ACC112 (cell line): ENCODE results near the gene SLC35D3.
"Not testable (repeated sequence)": the region's sequence is repeated elsewhere in the genome, so short reads cannot be mapped to it uniquely, and the experiment has no call there.

Experiments used
- H2AFZ ChIP-seq: fragments of 200-600 bp; sonication (generic); one replicate; pipeline ENCODE4 v1.6.0; 2017; ENCODE audit warnings: antibody characterized with exemption, low read length; ENCODE audit not compliant: unreplicated experiment
- H3K27ac ChIP-seq: fragments of 200-600 bp; sonication (generic); 2 replicates; pipeline ENCODE4 v1.5.1; 2014; ENCODE audit warnings: low read depth, mild to moderate bottlenecking, antibody characterized with exemption, low read length, moderate library complexity
- H3K27me3 ChIP-seq: fragments of 200-600 bp; sonication (generic); 2 replicates; pipeline ENCODE4 v1.6.1; 2014; ENCODE audit warnings: mild to moderate bottlenecking, antibody characterized with exemption, low read length, moderate library complexity, mixed read lengths; ENCODE audit not compliant: insufficient read depth
- H3K36me3 ChIP-seq: fragments of 200-600 bp; sonication (generic); 2 replicates; pipeline ENCODE4 v1.6.1; 2016; ENCODE audit warnings: mild to moderate bottlenecking, antibody characterized with exemption, low read length, moderate library complexity, mixed read lengths; ENCODE audit not compliant: insufficient read depth
- H3K4me1 ChIP-seq: fragments of 200-600 bp; sonication (generic); one replicate; pipeline ENCODE4 v1.6.1; 2016; ENCODE audit warnings: low read length, mixed read lengths; ENCODE audit not compliant: insufficient read depth, unreplicated experiment, control insufficient read depth
- H3K4me3 ChIP-seq: fragments of 200-600 bp; sonication (generic); 2 replicates; pipeline ENCODE4 v1.5.1; 2014; ENCODE audit warnings: mild to moderate bottlenecking, low read depth, low read length
- H3K79me2 ChIP-seq: fragments of 200-600 bp; sonication (generic); one replicate; pipeline ENCODE4 v1.6.0; 2016; ENCODE audit warnings: low read length; ENCODE audit not compliant: control insufficient read depth, unreplicated experiment, insufficient read depth

The SLC35D3 gene

GRCh38 chr6:136963259-136963658, 41.2 kb downstream of the SLC35D3 start:
- no peaks in the 10 kb centered on the region for H3K4me1 ChIP-seq
- H3K27me3 ChIP-seq = peaks cover 19% of the 10 kb centered on the region; the same call in 1 of the 2 replicates
- H3K4me3 ChIP-seq = no peak overlapping the region
- H3K27ac ChIP-seq = no peak overlapping the region
- no peaks in the 10 kb centered on the region for H3K36me3 ChIP-seq
- H2AFZ ChIP-seq = no peak overlapping the region
- no peaks in the 10 kb centered on the region for H3K79me2 ChIP-seq

DNA sequence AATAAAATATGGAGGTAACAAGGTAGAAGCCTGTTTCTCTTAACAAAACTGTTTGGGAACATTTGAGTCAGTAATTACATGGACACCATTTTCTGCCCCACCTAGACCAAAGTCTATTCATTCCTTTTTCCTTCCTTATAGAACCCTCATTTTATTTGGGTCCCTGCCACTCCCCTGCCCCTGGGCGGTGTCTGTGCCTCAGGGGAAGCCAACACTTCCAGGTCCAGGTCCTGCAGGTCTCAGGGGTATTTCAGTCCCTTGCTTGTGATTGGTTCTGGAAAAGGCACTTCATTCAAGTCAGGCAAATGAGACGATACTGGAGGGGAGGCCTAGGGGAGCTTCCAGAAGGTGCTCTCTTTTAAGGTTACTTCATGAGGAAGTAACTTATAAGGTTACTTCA, 42.3 kb downstream of the SLC35D3 start:
- Histone ChIP-seq H3K79me2 (no peaks in the 10 kb centered on the region), H3K4me1 (no peaks in the 10 kb centered on the region), H3K27ac (no peak overlapping the region), H3K4me3 (no peak overlapping the region), H2AFZ (no peak overlapping the region), H3K36me3 (no peaks in the 10 kb centered on the region), H3K27me3 (peaks cover 16% of the 10 kb centered on the region; the same call in 1 of the 2 replicates)

DNA sequence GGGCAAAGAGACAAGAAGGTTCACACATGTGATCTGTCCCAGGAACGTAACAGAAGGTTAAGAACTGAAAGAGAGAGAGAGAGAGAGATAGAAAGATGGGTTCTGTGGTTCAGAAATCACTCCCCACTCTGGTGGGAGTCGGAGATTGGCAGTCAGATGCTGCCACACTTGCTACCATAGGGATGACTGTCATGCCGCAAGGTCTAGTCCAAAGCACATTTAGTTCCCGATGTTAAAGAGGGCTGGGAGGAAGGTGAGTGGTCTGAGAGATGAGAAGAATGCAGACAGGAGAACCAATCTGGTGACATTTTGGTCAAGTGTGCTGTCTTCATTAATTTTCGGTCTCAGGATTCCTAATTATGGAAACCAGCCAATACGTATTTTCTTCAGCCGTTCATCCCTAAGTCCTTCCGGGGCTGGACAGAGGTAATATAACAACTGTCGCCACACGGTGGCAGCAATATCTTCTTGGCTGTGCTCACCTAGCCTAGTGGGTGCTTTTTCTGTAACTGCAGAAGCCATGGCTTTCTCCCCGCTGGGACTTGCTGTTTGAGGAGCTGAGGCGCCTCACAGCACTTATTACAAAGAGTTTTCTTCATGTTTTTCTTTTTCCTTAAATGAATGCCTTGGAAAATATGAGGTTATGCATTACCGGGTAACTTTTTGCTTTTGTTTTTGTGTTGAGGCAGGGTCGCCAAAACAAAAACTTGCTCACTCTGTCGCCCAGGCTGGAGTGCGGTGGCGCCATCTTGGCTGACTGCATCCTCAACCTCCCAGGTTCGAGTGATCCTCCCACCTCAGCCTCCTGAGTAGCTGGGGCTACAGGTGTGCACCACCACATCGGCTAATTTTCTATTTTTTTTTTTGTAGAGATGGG, 46.0 kb downstream of the SLC35D3 start:
- Histone ChIP-seq H2AFZ (peak overlapping the region; percentile 39), H3K27ac (no peak overlapping the region), H3K4me3 (no peak overlapping the region), H3K27me3 (peaks cover 16% of the 10 kb centered on the region), H3K79me2 (no peaks in the 10 kb centered on the region), H3K4me1 (no peaks in the 10 kb centered on the region), H3K36me3 (no peaks in the 10 kb centered on the region)

DNA sequence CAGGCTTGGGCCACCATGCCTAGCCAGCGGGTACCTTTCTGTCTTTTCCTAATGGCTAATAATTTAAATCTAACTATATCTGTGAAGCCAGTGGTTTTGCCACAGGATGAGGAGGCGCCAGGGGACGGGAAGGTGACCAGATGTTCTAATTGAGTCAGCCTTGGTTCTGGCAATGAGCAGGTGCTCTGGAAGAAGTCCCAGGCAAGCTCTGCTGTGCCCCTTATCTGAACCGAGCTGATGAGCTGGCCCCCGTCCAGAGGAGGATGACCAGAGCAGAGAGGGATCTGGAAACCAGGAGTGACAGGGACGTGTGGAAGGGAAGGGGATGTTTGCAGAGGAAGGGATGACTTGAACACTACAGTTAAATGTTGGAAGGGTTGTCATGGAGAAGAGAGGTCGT, 46.7 kb downstream of the SLC35D3 start:
- Histone ChIP-seq H3K79me2 (no peaks in the 10 kb centered on the region), H2AFZ (no peak overlapping the region), H3K27ac (no peak overlapping the region), H3K4me1 (no peaks in the 10 kb centered on the region), H3K4me3 (no peak overlapping the region), H3K27me3 (peaks cover 16% of the 10 kb centered on the region), H3K36me3 (no peaks in the 10 kb centered on the region)

GRCh38 chr6:136969433-136969832, 47.3 kb downstream of the SLC35D3 start:
- Histone ChIP-seq H3K27me3 (peaks cover 16% of the 10 kb centered on the region), H3K4me1 (no peaks in the 10 kb centered on the region), H3K4me3 (no peak overlapping the region), H2AFZ (no peak overlapping the region), H3K27ac (no peak overlapping the region), H3K79me2 (no peaks in the 10 kb centered on the region), H3K36me3 (no peaks in the 10 kb centered on the region)

- no peak overlapping the region for H2AFZ ChIP-seq
These were observed 47.8 kb downstream of the SLC35D3 start for GRCh38 chr6:136969930-136970329.

GRCh38 chr6:136971609-136972008, 49.5 kb downstream of the SLC35D3 start:
- Histone ChIP-seq H3K27ac (no peak overlapping the region), H3K36me3 (no peaks in the 10 kb centered on the region), H3K4me3 (no peak overlapping the region), H2AFZ (no peak overlapping the region), H3K4me1 (no peaks in the 10 kb centered on the region), H3K27me3 (peaks cover 11% of the 10 kb centered on the region), H3K79me2 (no peaks in the 10 kb centered on the region)

More at GRCh38 chr6:136969930-136970329, 47.8 kb downstream of the SLC35D3 start:
- Histone ChIP-seq H3K27ac (no peak overlapping the region), H3K27me3 (peaks cover 16% of the 10 kb centered on the region), H3K4me3 (no peak overlapping the region), H3K36me3 (no peaks in the 10 kb centered on the region), H3K4me1 (no peaks in the 10 kb centered on the region), H3K79me2 (no peaks in the 10 kb centered on the region)

DNA sequence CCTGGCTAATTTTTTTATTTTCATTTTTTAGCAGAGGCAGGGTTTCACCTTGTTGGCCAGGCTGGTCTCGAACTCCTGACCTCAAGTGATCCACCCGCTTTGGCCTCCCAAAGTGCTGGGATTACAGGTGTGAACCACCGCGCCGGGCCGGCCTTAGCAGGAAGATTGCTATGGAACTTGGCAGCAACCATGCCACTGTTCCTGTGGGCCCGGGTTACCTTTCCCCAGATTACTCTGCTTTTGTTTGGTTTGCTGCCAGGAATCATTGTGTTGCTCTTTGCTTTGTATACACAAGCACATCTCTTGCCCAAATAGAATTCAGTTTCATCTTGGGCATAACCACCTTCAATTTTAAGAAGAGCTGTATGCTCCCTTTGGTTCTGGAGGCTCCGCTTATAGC, 51.7 kb downstream of the SLC35D3 start:
- not testable (repeated sequence) for H2AFZ ChIP-seq, H3K79me2 ChIP-seq, H3K4me3 ChIP-seq, H3K27ac ChIP-seq, H3K4me1 ChIP-seq, H3K36me3 ChIP-seq, H3K27me3 ChIP-seq
